HS-5 (cell line): Measurements from ENCODE around the gene CPLX4.

Experiments used
- DNase-seq: peaks from one replicate; pipeline ENCODE4 v3.0.0-alpha.2; 2012; ENCODE audit warnings: low read depth

Gene CPLX4

GRCh38 chr18:59318460-59319050 is at the start of gene CPLX4:
TSS of gene CPLX4 (minus strand) at chr18:59318649. CDS start at chr18:59318462, 187 bp downstream.
- DNase-seq, result no peak

GRCh38 chr18:59360381-59360780 is 41.9 kb upstream of the CPLX4 start:
- DNase-seq, result no peak

- DNase-seq, result no peak
These were observed 41.1 kb upstream of the CPLX4 start for GRCh38 chr18:59359576-59359952.

- peak; percentile 47 for DNase-seq
These were observed 40.5 kb upstream of the CPLX4 start, which contains the start of gene LMAN1 for GRCh38 chr18:59358712-59359575. TSS of gene LMAN1 (minus strand) at chr18:59359265. CDS start at chr18:59359244, 21 bp downstream.

- no peak for DNase-seq
These were observed 39.9 kb upstream of the CPLX4 start for GRCh38 chr18:59358414-59358711.

- peak; percentile 47 for DNase-seq
These were observed 39.5 kb upstream of the CPLX4 start for GRCh38 chr18:59357928-59358327.

- DNase-seq, result no peak
These were observed 36.3 kb upstream of the CPLX4 start for GRCh38 chr18:59354731-59355130.

GRCh38 chr18:59353079-59353680 is 34.7 kb upstream of the CPLX4 start:
- no peak for DNase-seq

GRCh38 chr18:59352250-59352855 is 33.9 kb upstream of the CPLX4 start:
- DNase-seq, result no peak

GRCh38 chr18:59345556-59345955 is 27.1 kb upstream of the CPLX4 start:
- DNase-seq, result no peak

GRCh38 chr18:59344996-59345395 is 26.5 kb upstream of the CPLX4 start:
- no peak for DNase-seq

GRCh38 chr18:59343926-59344325 is 25.5 kb upstream of the CPLX4 start:
- no peak for DNase-seq

GRCh38 chr18:59340817-59341216 is 22.4 kb upstream of the CPLX4 start:
- DNase-seq, result no peak

- DNase-seq, result no peak
These were observed 21.9 kb upstream of the CPLX4 start for GRCh38 chr18:59340312-59340711.

- no peak for DNase-seq
These were observed 14.5 kb upstream of the CPLX4 start for GRCh38 chr18:59332986-59333385.

GRCh38 chr18:59328683-59329082 is 10.2 kb upstream of the CPLX4 start:
- no peak for DNase-seq

GRCh38 chr18:59325965-59326364 is 7.5 kb upstream of the CPLX4 start:
- no peak for DNase-seq

- no peak for DNase-seq
These were observed 6.1 kb upstream of the CPLX4 start for GRCh38 chr18:59324623-59324971.

- no peak for DNase-seq
These were observed 5.6 kb upstream of the CPLX4 start for GRCh38 chr18:59323931-59324622.

- no peak for DNase-seq
These were observed 6.8 kb downstream of the CPLX4 start for GRCh38 chr18:59311631-59312030.

- DNase-seq, result no peak
These were observed 9.6 kb downstream of the CPLX4 start for GRCh38 chr18:59308938-59309260.

- no peak for DNase-seq
These were observed 10.1 kb downstream of the CPLX4 start for GRCh38 chr18:59308248-59308937.
